Measurements from ENCODE around the gene GALNT4. TPM values are rescaled to one million over a fixed set of nuclear protein-coding genes. Genes with fewer than 3 reads are reported as not detected.

Gene GALNT4
- total and polyA plus RNA-seq, 2 of the 13 experiments (the other 11 are each of a cell fraction or from before 2014, with no cell fraction given), result 4.9 to 6.8 TPM

- TF ChIP-seq, protein P1, sequence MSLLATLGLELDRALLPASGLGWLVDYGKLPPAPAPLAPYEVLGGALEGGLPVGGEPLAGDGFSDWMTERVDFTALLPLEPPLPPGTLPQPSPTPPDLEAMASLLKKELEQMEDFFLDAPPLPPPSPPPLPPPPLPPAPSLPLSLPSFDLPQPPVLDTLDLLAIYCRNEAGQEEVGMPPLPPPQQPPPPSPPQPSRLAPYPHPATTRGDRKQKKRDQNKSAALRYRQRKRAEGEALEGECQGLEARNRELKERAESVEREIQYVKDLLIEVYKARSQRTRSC (CRISPR knock-in tag; IDR thresholded peaks at IDR 0.05; ENCODE audit: low read depth), result no peak
- TF ChIP-seq MAZ (IDR thresholded peaks at IDR 0.05; ENCODE audit: borderline replicate concordance, low read depth, low read length) (peak; percentile 73; the same call in 1 of the 2 replicates), MAZ (CRISPR knock-in tag; IDR thresholded peaks at IDR 0.05; ENCODE audit: low read depth) (peak; percentile 50; the same call in 1 of the 2 replicates), HMGXB4 (CRISPR knock-in tag; IDR thresholded peaks at IDR 0.05; ENCODE audit: borderline replicate concordance in 1 of 2, low read depth in 1 of 2) (peak; percentile 77 to 87; a peak in 3 of 4 replicates), ZNF510 (CRISPR knock-in tag; IDR thresholded peaks at IDR 0.05; ENCODE audit: low read depth) (no peak), ZNF850 (CRISPR knock-in tag; conservative IDR thresholded peaks at IDR 0.05) (no peak), SNAI1 (CRISPR knock-in tag; IDR thresholded peaks at IDR 0.05; ENCODE audit: borderline replicate concordance) (peak; percentile 68; the same call in 1 of the 2 replicates), ZNF747 (CRISPR knock-in tag; IDR thresholded peaks at IDR 0.05; ENCODE audit: borderline replicate concordance) (no peak), GATAD2A (CRISPR knock-in tag; IDR thresholded peaks at IDR 0.05) (peak; percentile 40), KAT8 (CRISPR knock-in tag; IDR thresholded peaks at IDR 0.05) (peak; percentile 55; the same call in 1 of the 2 replicates), YY1 (IDR thresholded peaks at IDR 0.05; ENCODE audit: insufficient read depth, insufficient replicate concordance, low read depth, low read length) (no peak), SCMH1 (CRISPR knock-in tag; IDR thresholded peaks at IDR 0.05; ENCODE audit: borderline replicate concordance) (no peak), GABPA (IDR thresholded peaks at IDR 0.05; ENCODE audit: low read depth, low read length) (no peak), GABPA (CRISPR knock-in tag; IDR thresholded peaks at IDR 0.05; ENCODE audit: low read depth) (0 out of 2 replicates have a peak, but pooled peaks have one; percentile 13), ARNT2 (CRISPR knock-in tag; IDR thresholded peaks at IDR 0.05; ENCODE audit: low read depth) (peak; percentile 25; the same call in 1 of the 2 replicates), ZNF589 (CRISPR knock-in tag; conservative IDR thresholded peaks at IDR 0.05) (no peak), POLR2A (IDR thresholded peaks at IDR 0.05; ENCODE audit: insufficient read depth in 1 of 2, low read depth in 2 of 2, low read length in 2 of 2) (peak; percentile 62 to 83), ELF1 (CRISPR knock-in tag; IDR thresholded peaks at IDR 0.05) (peak; percentile 49; the same call in 1 of the 2 replicates)
- TF ChIP-seq, protein P2, sequence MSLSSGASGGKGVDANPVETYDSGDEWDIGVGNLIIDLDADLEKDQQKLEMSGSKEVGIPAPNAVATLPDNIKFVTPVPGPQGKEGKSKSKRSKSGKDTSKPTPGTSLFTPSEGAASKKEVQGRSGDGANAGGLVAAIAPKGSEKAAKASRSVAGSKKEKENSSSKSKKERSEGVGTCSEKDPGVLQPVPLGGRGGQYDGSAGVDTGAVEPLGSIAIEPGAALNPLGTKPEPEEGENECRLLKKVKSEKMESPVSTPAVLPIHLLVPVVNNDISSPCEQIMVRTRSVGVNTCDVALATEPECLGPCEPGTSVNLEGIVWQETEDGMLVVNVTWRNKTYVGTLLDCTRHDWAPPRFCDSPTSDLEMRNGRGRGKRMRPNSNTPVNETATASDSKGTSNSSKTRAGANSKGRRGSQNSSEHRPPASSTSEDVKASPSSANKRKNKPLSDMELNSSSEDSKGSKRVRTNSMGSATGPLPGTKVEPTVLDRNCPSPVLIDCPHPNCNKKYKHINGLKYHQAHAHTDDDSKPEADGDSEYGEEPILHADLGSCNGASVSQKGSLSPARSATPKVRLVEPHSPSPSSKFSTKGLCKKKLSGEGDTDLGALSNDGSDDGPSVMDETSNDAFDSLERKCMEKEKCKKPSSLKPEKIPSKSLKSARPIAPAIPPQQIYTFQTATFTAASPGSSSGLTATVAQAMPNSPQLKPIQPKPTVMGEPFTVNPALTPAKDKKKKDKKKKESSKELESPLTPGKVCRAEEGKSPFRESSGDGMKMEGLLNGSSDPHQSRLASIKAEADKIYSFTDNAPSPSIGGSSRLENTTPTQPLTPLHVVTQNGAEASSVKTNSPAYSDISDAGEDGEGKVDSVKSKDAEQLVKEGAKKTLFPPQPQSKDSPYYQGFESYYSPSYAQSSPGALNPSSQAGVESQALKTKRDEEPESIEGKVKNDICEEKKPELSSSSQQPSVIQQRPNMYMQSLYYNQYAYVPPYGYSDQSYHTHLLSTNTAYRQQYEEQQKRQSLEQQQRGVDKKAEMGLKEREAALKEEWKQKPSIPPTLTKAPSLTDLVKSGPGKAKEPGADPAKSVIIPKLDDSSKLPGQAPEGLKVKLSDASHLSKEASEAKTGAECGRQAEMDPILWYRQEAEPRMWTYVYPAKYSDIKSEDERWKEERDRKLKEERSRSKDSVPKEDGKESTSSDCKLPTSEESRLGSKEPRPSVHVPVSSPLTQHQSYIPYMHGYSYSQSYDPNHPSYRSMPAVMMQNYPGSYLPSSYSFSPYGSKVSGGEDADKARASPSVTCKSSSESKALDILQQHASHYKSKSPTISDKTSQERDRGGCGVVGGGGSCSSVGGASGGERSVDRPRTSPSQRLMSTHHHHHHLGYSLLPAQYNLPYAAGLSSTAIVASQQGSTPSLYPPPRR (CRISPR knock-in tag; IDR thresholded peaks at IDR 0.05; ENCODE audit: borderline replicate concordance), result 0 out of 2 replicates have a peak, but pooled peaks have one; percentile 14
- TF ChIP-seq, protein P3, sequence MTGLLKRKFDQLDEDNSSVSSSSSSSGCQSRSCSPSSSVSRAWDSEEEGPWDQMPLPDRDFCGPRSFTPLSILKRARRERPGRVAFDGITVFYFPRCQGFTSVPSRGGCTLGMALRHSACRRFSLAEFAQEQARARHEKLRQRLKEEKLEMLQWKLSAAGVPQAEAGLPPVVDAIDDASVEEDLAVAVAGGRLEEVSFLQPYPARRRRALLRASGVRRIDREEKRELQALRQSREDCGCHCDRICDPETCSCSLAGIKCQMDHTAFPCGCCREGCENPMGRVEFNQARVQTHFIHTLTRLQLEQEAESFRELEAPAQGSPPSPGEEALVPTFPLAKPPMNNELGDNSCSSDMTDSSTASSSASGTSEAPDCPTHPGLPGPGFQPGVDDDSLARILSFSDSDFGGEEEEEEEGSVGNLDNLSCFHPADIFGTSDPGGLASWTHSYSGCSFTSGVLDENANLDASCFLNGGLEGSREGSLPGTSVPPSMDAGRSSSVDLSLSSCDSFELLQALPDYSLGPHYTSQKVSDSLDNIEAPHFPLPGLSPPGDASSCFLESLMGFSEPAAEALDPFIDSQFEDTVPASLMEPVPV (CRISPR knock-in tag; IDR thresholded peaks at IDR 0.05), result 0 out of 2 replicates have a peak, but pooled peaks have one; percentile 20
Measured at GRCh38 chr12:89524541-89525304, at the start of gene GALNT4 (continued).
